ENCODE results near the gene SALL4.
"Not testable (repeated sequence)": the region's sequence is repeated elsewhere in the genome, so short reads cannot be mapped to it uniquely, and the experiment has no call there.

SALL4 gene

GRCh38 chr20:51766994-51767866, 35.1 kb downstream of the SALL4 start:
- DNase-seq (ENCODE audit: low read depth in 2 of 2), result peak; percentile 14 to 33

GRCh38 chr20:51765381-51765780, 36.9 kb downstream of the SALL4 start:
- DNase-seq (ENCODE audit: low read depth in 2 of 2), result not testable (repeated sequence)

- no peak for DNase-seq (ENCODE audit: low read depth in 2 of 2)
Measured at GRCh38 chr20:51763965-51764602, 38.2 kb downstream of the SALL4 start.

GRCh38 chr20:51760905-51761546, 41.3 kb downstream of the SALL4 start:
- no peak for DNase-seq (ENCODE audit: low read depth in 2 of 2)

- no peak for DNase-seq (ENCODE audit: low read depth in 2 of 2)
Measured at GRCh38 chr20:51759769-51760510, 42.4 kb downstream of the SALL4 start.

GRCh38 chr20:51758978-51759544, 43.3 kb downstream of the SALL4 start:
- no peak for DNase-seq (ENCODE audit: low read depth in 2 of 2)

- no peak for DNase-seq (ENCODE audit: low read depth in 2 of 2)
Measured at GRCh38 chr20:51757226-51757625, 45.1 kb downstream of the SALL4 start.

- no peak for DNase-seq (ENCODE audit: low read depth in 2 of 2)
Measured at GRCh38 chr20:51756653-51757052, 45.7 kb downstream of the SALL4 start.

- DNase-seq (ENCODE audit: low read depth in 2 of 2), result not testable (repeated sequence)
Measured at GRCh38 chr20:51753220-51753619, 49.1 kb downstream of the SALL4 start.

GRCh38 chr20:51752343-51752951, 49.9 kb downstream of the SALL4 start:
- DNase-seq (ENCODE audit: low read depth in 2 of 2), result no peak

GRCh38 chr20:51750770-51751388, 51.4 kb downstream of the SALL4 start:
- DNase-seq (ENCODE audit: low read depth in 2 of 2), result no peak

GRCh38 chr20:51750037-51750769, 52.1 kb downstream of the SALL4 start:
- peak; percentile 2 to 5 for DNase-seq (ENCODE audit: low read depth in 2 of 2)

GRCh38 chr20:51749674-51750036, 52.7 kb downstream of the SALL4 start:
- no peak for DNase-seq (ENCODE audit: low read depth in 2 of 2)

- DNase-seq (ENCODE audit: low read depth in 2 of 2), result no peak
Measured at GRCh38 chr20:51747182-51747911, 55.0 kb downstream of the SALL4 start.

GRCh38 chr20:51745804-51746203, 56.5 kb downstream of the SALL4 start:
- no peak for DNase-seq (ENCODE audit: low read depth in 2 of 2)

GRCh38 chr20:51740838-51741237, 61.5 kb downstream of the SALL4 start:
- DNase-seq (ENCODE audit: low read depth in 2 of 2), result no peak

- DNase-seq (ENCODE audit: low read depth in 2 of 2), result not testable (repeated sequence)
Measured at GRCh38 chr20:51740308-51740707, 62.0 kb downstream of the SALL4 start.

GRCh38 chr20:51739722-51740249, 62.5 kb downstream of the SALL4 start:
- DNase-seq (ENCODE audit: low read depth in 2 of 2), result no peak

- no peak for DNase-seq (ENCODE audit: low read depth in 2 of 2)
Measured at GRCh38 chr20:51738877-51739447, 63.4 kb downstream of the SALL4 start.

Data from stimulated activated CD4-positive, alpha-beta T cell treated with anti-CD3 and anti-CD28 coated beads, Interleukin-1b, Interleukin-23, amount 100 ng/mL, for 4 hours (primary cell).